ENCODE data around the gene MRPS2. TPM values are rescaled to one million over a fixed set of nuclear protein-coding genes. Genes with fewer than 3 reads are reported as not detected.

The MRPS2 gene
- total and polyA plus RNA-seq, 2 donors = 17.8 to 35.5 TPM

DNA sequence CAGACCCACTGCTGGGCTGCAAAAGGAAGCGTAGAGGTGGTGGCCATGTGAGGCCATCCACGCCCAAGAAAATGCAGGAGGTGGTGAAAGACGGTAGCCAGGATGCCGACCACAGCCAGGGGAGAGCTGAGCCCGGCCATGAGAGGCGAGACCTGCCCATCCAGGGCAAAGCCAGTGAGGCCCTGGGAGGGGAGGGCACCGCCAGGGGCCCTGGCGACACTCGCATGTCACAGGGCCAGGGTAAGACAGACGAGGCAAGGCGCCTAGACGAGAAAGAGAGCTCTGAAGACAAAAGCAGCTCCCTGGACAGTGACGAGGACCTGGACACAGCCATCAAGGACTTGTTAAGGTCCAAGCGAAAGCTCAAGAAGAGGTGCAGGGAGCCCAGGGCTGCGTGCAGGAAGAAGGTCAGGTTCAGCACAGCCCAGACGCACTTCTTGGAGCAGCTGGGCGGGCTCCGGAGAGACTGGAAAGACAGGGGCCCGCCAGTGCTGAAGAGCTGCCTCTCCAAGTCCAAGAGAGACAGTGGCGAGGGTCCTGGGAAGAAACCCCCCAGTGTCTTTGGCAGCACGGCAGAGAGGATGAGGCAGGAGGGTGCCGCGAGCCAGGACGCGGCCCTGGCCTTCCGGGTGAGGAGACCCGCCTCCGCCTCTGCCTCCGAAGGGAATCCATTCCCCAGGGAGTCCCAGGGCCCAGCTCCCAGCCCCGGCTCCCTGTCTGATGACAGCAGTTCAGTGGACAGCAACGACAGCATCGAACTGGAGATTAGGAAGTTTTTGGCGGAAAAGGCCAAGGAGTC, 14.0 kb upstream of the MRPS2 start:
- no peaks in the 10 kb centered on the region for H3K4me1 ChIP-seq (ENCODE audit: control insufficient read depth in 2 of 2, insufficient read depth in 2 of 2, low read length in 2 of 2)
- H3K27ac ChIP-seq (ENCODE audit: low read depth in 1 of 2, low read length in 1 of 2) = no peak overlapping the region
- no peaks in the 10 kb centered on the region for H3K36me3 ChIP-seq (ENCODE audit: control insufficient read depth in 2 of 2, insufficient read depth in 2 of 2, low read length in 1 of 2)
- peaks cover 6 to 20% of the 10 kb centered on the region in 2 donors for H3K27me3 ChIP-seq (ENCODE audit: control insufficient read depth in 2 of 2, insufficient read depth in 1 of 2, low read length in 1 of 2)
- no peak overlapping the region for H3K4me3 ChIP-seq (ENCODE audit: low read length in 2 of 2)
- peaks cover 0 to 2% of the 10 kb centered on the region in 2 donors for H3K9me3 ChIP-seq (ENCODE audit: control insufficient read depth in 2 of 2, insufficient read depth in 1 of 2, low read length in 1 of 2)
- 95% methylated on average over 33 of the region's 33 CpGs for WGBS
- DNase-seq (ENCODE audit: low read depth in 6 of 9, low spot score in 9 of 9) = no peak

DNA sequence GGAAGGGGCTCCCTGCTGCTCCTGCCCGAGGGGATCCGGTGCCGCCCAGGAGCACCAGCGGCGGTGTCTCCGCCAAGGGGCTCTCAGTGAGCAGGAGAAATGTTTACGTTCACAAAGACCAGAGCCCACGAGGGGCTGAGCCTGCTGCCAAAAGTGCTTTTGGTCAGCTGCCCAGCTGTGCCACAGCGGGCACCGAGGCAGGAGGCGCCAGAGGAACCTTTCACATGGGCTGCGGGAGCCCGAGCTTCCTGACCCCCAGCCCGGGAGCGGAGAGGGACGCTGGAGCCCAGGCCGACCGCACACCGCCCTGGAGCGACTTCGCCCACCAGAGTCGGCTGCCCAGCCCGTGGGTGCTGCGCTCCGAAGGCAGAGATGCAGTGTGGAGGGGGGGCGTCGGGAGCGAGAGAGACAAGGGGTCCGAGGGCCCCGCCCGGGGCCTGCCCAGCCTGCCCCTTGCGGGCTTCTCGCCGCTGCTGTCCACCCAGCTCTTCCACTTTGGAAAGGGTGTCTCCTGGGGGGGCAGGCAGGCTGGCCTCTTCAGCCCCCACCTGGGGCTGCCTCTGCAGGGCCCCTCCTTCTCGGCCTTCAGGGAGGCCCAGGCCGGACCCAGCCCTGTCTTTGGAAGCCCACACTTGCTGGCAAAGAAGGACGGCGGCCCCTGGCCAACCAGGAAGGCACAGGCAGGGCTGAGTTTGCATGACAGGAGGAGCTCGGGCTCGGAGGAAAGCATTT, 13.0 kb upstream of the MRPS2 start:
- no peaks in the 10 kb centered on the region for H3K36me3 ChIP-seq (ENCODE audit: control insufficient read depth in 2 of 2, insufficient read depth in 2 of 2, low read length in 1 of 2)
- H3K27me3 ChIP-seq (ENCODE audit: control insufficient read depth in 2 of 2, insufficient read depth in 1 of 2, low read length in 1 of 2) = peaks cover 0 to 11% of the 10 kb centered on the region in 2 donors
- no peak overlapping the region for H3K4me3 ChIP-seq (ENCODE audit: low read length in 2 of 2)
- H3K9me3 ChIP-seq (ENCODE audit: control insufficient read depth in 2 of 2, insufficient read depth in 1 of 2, low read length in 1 of 2) = peaks cover 0 to 2% of the 10 kb centered on the region in 2 donors
- no peak overlapping the region for H3K27ac ChIP-seq (ENCODE audit: low read depth in 1 of 2, low read length in 1 of 2)
- 97% methylated on average over 40 of the region's 40 CpGs for WGBS
- no peak for DNase-seq (ENCODE audit: low read depth in 6 of 9, low spot score in 9 of 9)
- no peaks in the 10 kb centered on the region for H3K4me1 ChIP-seq (ENCODE audit: control insufficient read depth in 2 of 2, insufficient read depth in 2 of 2, low read length in 2 of 2)

- peaks cover 0 to 4% of the 10 kb centered on the region in 2 donors for H3K4me1 ChIP-seq (ENCODE audit: control insufficient read depth in 2 of 2, insufficient read depth in 2 of 2, low read length in 2 of 2)
- H3K36me3 ChIP-seq (ENCODE audit: control insufficient read depth in 2 of 2, insufficient read depth in 2 of 2, low read length in 1 of 2) = no peaks in the 10 kb centered on the region
These were observed 12.5 kb upstream of the MRPS2 start for GRCh38 chr9:135488013-135488330.

DNA sequence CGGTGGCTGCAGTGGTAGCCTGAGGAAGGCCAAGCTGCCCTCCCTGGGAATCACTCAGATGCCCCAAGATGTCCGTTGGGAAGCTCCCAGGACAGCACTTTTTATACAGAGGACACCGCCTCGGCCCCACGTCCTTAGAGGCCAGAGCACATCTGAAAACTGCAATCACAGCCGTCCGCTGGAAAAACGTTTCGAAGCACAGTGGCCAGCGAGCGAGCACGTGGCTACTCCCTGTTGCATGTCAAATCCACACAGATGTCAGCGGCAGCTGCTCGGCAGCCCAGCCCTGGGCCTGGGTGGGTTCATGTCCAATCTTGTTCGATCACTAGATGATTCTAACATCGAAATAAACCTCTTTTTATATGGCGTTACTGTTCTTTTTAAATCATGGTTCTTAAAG, 12.0 kb upstream of the MRPS2 start:
- no peak for DNase-seq (ENCODE audit: low read depth in 6 of 9, low spot score in 9 of 9)
- H3K4me1 ChIP-seq (ENCODE audit: control insufficient read depth in 2 of 2, insufficient read depth in 2 of 2, low read length in 2 of 2) = peaks cover 0 to 5% of the 10 kb centered on the region in 2 donors
- H3K27ac ChIP-seq (ENCODE audit: low read depth in 1 of 2, low read length in 1 of 2) = no peak overlapping the region
- no peak overlapping the region for H3K4me3 ChIP-seq (ENCODE audit: low read length in 2 of 2)
- 95% methylated on average over 17 of the region's 17 CpGs for WGBS
- H3K27me3 ChIP-seq (ENCODE audit: control insufficient read depth in 2 of 2, insufficient read depth in 1 of 2, low read length in 1 of 2) = peaks cover 0 to under 1% of the 10 kb centered on the region in 2 donors
- no peaks in the 10 kb centered on the region for H3K36me3 ChIP-seq (ENCODE audit: control insufficient read depth in 2 of 2, insufficient read depth in 2 of 2, low read length in 1 of 2)
- H3K9me3 ChIP-seq (ENCODE audit: control insufficient read depth in 2 of 2, insufficient read depth in 1 of 2, low read length in 1 of 2) = peaks cover 0 to 2% of the 10 kb centered on the region in 2 donors

More at GRCh38 chr9:135488013-135488330, 12.5 kb upstream of the MRPS2 start:
- H3K4me3 ChIP-seq (ENCODE audit: low read length in 2 of 2) = no peak overlapping the region
- H3K27me3 ChIP-seq (ENCODE audit: control insufficient read depth in 2 of 2, insufficient read depth in 1 of 2, low read length in 1 of 2) = peaks cover 0 to 6% of the 10 kb centered on the region in 2 donors
- no peak overlapping the region for H3K27ac ChIP-seq (ENCODE audit: low read depth in 1 of 2, low read length in 1 of 2)
- DNase-seq (ENCODE audit: low read depth in 6 of 9, low spot score in 9 of 9) = no peak
- 98% methylated on average over 18 of the region's 18 CpGs for WGBS
- H3K9me3 ChIP-seq (ENCODE audit: control insufficient read depth in 2 of 2, insufficient read depth in 1 of 2, low read length in 1 of 2) = peaks cover 0 to 2% of the 10 kb centered on the region in 2 donors

DNA sequence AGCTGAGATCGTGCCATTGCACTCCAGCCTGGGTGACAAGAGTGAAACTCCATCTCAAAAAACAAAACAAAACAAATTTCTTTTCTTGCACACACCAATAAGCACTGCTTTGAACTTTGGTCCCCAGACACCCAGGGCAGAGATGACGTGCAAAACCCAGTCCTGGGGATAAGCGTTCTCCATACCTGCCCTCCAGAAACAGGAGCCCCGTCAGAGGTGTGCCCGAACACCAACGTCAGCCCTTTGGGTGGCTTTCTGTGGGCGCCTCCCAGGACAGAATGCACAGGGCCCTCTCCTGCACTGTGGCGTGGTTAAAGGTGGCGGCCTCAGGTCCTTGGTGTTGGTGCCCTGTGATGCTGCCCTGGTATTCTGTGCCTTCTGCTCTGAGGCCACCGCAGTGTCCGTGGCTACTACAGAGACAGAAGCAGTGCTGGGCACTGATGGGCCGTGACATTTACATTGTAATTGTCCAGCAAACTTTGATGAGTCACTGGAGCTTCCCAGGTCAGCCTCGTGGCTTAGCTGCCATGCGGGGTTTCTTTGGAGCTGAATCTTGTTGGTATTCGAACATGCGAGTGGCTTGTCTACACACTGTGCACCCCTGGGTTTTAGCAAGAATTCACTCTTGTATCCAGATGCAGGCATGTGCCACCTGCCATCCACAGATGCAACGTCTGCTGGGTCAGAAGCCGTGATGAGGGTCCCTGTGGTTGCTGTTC, 11.1 kb upstream of the MRPS2 start:
- Histone ChIP-seq H3K36me3 (ENCODE audit: control insufficient read depth in 2 of 2, insufficient read depth in 2 of 2, low read length in 1 of 2) (no peaks in the 10 kb centered on the region), H3K27me3 (ENCODE audit: control insufficient read depth in 2 of 2, insufficient read depth in 1 of 2, low read length in 1 of 2) (no peaks in the 10 kb centered on the region), H3K4me1 (ENCODE audit: control insufficient read depth in 2 of 2, insufficient read depth in 2 of 2, low read length in 2 of 2) (peaks cover 0 to 5% of the 10 kb centered on the region in 2 donors), H3K27ac (ENCODE audit: low read depth in 1 of 2, low read length in 1 of 2) (no peak overlapping the region), H3K4me3 (ENCODE audit: low read length in 2 of 2) (no peak overlapping the region), H3K9me3 (ENCODE audit: control insufficient read depth in 2 of 2, insufficient read depth in 1 of 2, low read length in 1 of 2) (peaks cover 0 to 2% of the 10 kb centered on the region in 2 donors)
- no peak for DNase-seq (ENCODE audit: low read depth in 6 of 9, low spot score in 9 of 9)
- WGBS = 92% methylated on average over 18 of the region's 18 CpGs

DNA sequence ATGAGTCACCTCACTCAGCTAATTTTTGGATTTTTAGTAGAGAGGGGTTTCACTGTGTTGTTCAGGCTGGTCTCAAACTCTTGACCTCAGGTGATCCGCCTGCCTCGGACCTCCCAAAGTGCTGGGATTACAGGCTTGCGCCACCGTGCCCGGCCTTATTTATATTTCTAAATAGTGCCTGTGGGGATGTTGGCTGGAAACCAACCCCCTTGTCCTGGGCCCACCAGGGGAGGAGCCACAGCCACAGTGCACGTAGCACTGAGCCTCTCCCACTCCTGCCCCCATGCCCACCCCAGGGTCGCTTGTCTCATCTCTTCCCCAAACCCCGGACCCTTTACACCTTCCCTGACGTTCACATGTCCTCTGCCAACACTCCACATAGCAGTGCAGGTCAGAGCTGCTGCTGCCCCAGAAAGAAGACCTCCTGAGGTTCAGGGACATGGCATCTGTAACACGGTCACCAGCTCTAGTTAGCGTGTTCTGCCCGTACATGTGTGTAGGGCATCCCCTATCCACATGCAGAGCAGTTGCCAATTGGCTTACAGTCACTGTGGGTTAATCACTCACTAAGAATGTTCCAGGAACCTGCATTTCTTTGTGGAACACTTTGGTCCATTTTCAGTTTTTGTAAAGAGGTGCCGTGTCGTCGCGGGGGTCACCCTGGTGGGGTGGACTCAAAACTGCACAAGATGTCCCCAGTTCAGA, 10.2 kb upstream of the MRPS2 start:
- peaks cover 0 to 5% of the 10 kb centered on the region in 2 donors for H3K4me1 ChIP-seq (ENCODE audit: control insufficient read depth in 2 of 2, insufficient read depth in 2 of 2, low read length in 2 of 2)
- DNase-seq (ENCODE audit: low read depth in 6 of 9, low spot score in 9 of 9) = no peak
- peaks cover 0 to 2% of the 10 kb centered on the region in 2 donors for H3K9me3 ChIP-seq (ENCODE audit: control insufficient read depth in 2 of 2, insufficient read depth in 1 of 2, low read length in 1 of 2)
- no peak overlapping the region for H3K4me3 ChIP-seq (ENCODE audit: low read length in 2 of 2)
- H3K27me3 ChIP-seq (ENCODE audit: control insufficient read depth in 2 of 2, insufficient read depth in 1 of 2, low read length in 1 of 2) = no peaks in the 10 kb centered on the region
- no peaks in the 10 kb centered on the region for H3K36me3 ChIP-seq (ENCODE audit: control insufficient read depth in 2 of 2, insufficient read depth in 2 of 2, low read length in 1 of 2)
- 96% methylated on average over 16 of the region's 16 CpGs for WGBS
- no peak overlapping the region for H3K27ac ChIP-seq (ENCODE audit: low read depth in 1 of 2, low read length in 1 of 2)

GRCh38 chr9:135490980-135491464, 9.5 kb upstream of the MRPS2 start:
- Histone ChIP-seq H3K36me3 (ENCODE audit: control insufficient read depth in 2 of 2, insufficient read depth in 2 of 2, low read length in 1 of 2) (no peaks in the 10 kb centered on the region), H3K4me3 (ENCODE audit: low read length in 2 of 2) (no peak overlapping the region), H3K27me3 (ENCODE audit: control insufficient read depth in 2 of 2, insufficient read depth in 1 of 2, low read length in 1 of 2) (peaks cover 0 to 2% of the 10 kb centered on the region in 2 donors), H3K9me3 (ENCODE audit: control insufficient read depth in 2 of 2, insufficient read depth in 1 of 2, low read length in 1 of 2) (no peaks in the 10 kb centered on the region), H3K4me1 (ENCODE audit: control insufficient read depth in 2 of 2, insufficient read depth in 2 of 2, low read length in 2 of 2) (peaks cover 0 to 5% of the 10 kb centered on the region in 2 donors), H3K27ac (ENCODE audit: low read depth in 1 of 2, low read length in 1 of 2) (no peak overlapping the region)
- 92% methylated on average over 18 of the region's 18 CpGs for WGBS
- DNase-seq (ENCODE audit: low read depth in 6 of 9, low spot score in 9 of 9) = no peak

DNA sequence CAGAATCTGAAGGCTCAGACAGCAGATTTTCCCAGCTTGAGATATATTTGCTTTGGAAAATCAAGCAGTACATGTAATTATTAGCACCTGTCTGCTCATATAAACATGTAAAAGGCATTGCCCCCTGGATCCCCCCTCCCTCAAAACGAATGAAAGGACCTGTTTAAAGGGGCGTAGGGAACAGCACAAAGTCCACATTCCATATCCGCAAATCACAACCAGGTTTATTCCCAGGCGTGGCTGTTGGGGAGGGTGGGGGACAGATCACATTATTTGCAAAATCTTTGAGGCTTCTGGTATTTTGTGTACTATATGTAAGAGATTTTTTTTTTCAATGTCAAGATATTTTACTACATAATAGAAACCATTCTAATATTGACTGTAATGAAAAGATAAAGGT, 8.7 kb upstream of the MRPS2 start:
- 91% methylated on average over 4 of the region's 4 CpGs for WGBS
- Histone ChIP-seq H3K4me3 (ENCODE audit: low read length in 2 of 2) (no peak overlapping the region), H3K27ac (ENCODE audit: low read depth in 1 of 2, low read length in 1 of 2) (no peak overlapping the region), H3K9me3 (ENCODE audit: control insufficient read depth in 2 of 2, insufficient read depth in 1 of 2, low read length in 1 of 2) (no peaks in the 10 kb centered on the region), H3K27me3 (ENCODE audit: control insufficient read depth in 2 of 2, insufficient read depth in 1 of 2, low read length in 1 of 2) (peaks cover 0 to 2% of the 10 kb centered on the region in 2 donors), H3K36me3 (ENCODE audit: control insufficient read depth in 2 of 2, insufficient read depth in 2 of 2, low read length in 1 of 2) (no peaks in the 10 kb centered on the region), H3K4me1 (ENCODE audit: control insufficient read depth in 2 of 2, insufficient read depth in 2 of 2, low read length in 2 of 2) (peaks cover 0 to 5% of the 10 kb centered on the region in 2 donors)
- DNase-seq (ENCODE audit: low read depth in 6 of 9, low spot score in 9 of 9) = no peak
